Activated naive CD4-positive, alpha-beta T cell treated with Interleukin-2 at 50 U/mL for 16 hours (primary cell): ENCODE measurements around the gene KIAA0319L.
A peak's percentile ranks its signal among the peaks of the same experiment; 100 is the strongest.
"Not testable (repeated sequence)": the region's sequence is repeated elsewhere in the genome, so short reads cannot be mapped to it uniquely, and the experiment has no call there.

ENCODE experiments used
- DNase-seq: peaks from one replicate; pipeline ENCODE4 v3.0.0-alpha.2; 2020

KIAA0319L gene

DNA sequence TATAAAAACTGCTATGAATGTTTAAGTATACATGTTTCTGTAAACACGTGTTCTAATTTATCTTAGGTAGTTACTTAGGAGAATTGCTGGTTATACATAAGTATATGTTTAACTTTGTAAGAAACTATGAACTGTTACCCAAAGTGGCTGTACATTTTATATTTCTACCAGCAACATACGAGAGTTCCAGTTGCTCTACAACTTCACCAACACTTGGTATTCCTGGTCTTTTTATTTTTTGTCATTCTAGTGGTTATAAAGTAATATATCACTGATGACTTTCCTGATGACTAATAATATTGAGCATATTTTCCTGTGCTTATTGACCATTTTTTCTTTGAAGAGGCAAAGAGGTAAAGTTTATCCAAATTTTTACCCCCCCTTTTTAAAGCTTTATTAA lies 76.0 kb downstream of the KIAA0319L start:
- no peak for DNase-seq

DNA sequence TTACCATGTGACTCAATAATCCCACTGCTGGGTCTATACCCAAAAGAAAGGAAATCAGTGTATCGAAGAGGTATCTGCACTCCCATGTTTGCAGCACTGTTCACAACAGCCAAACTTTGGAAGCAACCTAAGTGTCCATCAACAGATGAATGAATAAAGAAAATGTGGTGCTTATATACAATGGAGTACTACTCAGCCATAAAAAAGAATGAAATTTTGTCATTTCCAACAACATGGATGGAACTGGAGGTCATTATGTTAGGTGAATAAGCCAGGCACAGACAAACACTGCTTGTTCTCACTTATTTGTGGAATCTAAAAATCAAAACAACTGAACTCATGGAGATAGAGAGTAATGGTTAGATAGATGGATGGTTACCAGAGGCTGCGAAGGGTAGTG lies 79.3 kb downstream of the KIAA0319L start:
- no peak for DNase-seq

DNA sequence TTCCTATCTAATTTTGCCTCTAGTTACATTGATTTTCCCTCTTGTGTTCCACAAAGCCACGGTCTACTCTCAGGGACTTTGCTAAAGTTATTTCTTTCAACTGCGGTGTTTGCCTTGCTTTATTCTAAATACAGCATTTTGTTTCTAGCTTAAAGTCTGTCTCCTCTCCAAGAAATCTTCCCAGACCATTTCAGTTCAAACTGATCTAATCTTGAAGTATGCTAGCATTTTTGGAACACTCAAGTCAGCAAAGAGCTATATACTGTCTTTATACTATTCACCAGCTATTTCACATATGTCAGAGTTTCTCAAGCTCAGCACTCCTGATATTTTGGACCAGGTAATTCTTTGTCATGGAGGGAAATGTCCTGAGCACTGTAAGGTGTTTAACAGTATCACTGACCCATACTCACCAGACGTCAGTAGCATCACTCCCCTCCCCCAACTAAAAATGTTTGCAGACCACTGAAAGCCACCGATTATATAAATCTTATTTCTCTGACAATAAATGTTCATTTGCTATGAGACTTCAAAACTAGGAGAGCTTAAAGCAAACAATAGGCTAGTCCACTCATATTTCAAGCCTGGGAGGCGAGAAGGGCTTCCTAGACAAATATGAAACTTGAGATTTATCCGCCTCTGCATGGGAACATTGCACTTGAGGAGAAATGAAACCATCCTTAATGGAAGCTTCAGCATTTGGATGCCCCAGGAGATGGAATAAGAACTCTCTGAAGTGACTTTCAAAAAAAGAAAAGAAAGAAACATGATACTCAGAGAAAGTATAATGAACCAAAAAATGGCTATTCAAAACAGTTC lies 81.1 kb downstream of the KIAA0319L start:
- DNase-seq = no peak

DNA sequence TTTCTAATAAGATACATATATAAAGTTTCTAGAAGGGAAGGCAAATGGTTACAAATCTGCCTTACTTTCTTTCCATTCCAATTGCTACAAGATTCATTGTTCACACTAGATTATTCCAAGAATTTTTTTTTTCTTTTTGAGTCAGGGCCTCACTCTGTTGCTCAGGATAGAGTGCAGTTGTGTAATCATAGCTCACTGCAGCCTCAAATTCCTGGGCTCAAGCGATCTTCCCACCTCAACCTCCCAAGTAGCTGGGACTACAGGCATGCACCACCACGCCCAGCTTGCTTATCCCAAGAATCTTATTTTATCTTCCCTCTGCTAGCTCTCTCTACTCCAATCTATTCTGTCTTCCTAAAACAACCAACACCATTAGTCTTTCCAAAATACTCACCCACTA lies 81.8 kb downstream of the KIAA0319L start:
- no peak for DNase-seq

DNA sequence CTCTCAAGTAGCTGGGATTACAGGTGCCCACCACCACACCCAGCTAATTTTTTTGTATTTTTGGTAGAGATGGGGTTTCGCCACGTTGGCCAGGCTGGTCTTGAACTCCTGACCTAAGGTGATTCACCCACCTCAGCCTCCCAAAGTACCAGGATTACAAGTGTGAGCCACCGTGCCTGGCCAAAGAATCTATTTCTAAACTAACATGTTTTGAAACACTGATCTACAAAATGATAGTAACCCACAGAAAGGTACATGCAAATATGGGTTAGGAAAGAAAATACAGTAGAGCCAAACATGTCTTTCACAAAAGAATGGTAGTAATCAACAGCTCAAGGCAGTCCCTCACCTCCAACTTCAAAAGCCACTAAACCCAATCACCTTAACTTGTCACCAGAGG lies 84.0 kb downstream of the KIAA0319L start:
- not testable (repeated sequence) for DNase-seq

DNA sequence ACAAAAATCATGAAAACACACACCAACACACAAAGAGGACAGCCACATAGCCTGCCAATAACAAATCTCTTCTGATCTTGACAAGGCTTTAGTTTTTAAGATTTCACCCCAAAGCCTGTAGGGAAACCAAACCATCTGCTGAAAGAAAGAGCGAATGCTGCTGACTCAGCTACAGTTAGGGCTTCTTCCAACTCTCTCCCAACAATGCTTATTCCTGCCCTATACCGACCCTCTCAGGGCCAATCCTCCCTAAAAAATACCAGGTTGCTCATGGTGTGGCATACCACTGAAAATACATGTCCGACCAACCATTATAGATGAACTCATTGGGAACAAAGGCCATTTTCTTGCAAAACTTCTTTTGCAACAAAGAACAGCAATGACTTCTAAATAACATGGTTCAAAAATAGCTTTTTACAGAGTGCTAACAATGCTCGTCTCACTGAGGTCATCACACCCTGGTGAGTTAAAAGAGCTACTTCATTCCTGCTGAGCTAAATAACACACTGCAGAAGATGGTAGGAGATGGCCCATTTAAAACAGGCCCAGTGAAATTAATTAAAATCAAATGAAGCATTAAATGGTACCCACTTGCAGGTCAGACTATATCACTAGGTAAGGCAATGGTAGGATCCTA lies 86.1 kb downstream of the KIAA0319L start:
- no peak for DNase-seq

DNA sequence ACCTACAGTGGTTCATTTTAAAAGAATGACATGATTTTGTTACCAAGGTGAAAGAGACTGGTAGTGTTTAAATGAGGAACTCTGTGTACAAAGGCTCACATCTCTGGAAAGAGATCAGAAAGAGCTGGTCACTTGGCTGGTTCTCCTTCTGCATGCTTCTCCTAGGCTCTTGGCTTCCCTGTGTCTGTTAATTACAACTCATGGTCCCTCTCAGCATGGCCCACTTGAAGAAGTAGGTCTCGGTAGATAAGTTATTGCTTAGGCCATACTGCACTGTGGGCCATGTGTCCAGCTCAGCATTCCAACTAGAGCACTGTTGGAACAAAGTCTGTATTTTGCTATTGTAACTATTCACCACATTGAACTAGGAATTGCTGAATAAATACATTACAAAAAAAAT lies 91.1 kb downstream of the KIAA0319L start:
- DNase-seq = no peak

DNA sequence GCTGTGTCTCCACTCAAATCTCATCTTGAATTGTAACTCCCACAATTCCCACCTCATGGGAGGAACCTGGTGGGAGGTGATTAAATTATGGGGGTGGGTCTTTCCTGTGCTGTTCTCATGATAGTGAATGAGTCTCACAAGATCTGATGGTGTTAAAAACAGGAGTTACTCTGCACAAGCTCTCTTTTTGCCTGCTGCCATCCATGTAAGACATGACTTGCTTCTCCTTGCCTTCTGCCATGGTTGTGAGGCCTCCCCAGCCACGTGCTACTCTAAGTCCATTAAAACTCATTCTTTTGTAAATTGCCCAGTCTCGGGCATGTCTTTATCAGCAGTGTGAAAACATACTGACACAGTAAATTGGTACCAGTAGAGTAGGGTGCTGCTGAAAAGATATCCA lies 93.5 kb downstream of the KIAA0319L start:
- DNase-seq = not testable (repeated sequence)

DNA sequence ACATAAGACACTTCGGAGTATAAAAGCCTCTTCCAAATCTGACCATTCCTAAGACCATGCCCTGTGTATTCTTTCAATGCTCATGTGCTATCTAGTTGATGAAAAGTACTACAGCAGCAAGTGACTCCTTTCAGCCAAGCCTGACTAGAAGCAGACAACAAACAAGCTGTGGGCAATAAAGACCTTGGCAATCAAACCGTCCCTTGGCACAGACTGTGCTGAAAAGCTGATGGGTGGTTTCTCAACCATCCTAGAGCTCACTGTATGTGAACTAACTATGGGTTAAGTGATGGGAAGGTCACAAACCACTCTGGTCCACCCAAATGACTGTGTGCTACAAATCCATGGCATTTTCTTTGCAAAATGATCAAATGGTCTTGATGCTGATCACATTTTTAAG lies 94.0 kb downstream of the KIAA0319L start:
- DNase-seq = no peak

DNA sequence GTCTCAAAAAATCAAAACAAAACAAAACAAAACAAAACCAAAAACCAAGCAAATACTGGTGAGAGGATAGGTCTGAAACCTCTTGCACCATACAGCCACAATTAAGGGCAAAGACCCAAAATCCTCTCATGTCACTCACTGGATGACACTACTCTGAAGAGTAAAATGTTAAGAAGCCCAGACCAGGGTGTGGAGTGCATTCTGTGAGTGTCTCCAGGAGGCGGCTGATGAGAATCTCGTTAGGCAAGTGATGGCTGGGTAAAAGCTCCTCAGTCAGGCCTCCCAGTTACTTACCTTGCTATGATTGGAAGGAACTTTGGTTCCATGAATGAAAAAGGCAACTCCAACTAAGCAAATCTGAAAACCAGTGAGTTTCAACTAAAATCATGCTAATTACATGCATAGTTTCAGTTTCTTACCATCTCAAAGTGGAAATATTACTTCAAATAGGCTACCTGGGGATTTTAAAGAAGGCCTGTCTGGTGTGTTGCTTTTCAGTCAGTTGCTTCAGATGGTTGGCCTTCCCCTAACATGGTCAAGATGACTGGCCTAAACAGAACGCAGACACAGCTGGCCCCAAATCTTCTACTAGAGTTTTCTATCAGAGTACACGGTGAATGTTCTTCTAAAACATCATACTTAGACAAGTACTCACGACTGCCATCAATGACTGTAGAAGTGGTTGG lies 95.1 kb downstream of the KIAA0319L start:
- DNase-seq = peak; percentile 13

DNA sequence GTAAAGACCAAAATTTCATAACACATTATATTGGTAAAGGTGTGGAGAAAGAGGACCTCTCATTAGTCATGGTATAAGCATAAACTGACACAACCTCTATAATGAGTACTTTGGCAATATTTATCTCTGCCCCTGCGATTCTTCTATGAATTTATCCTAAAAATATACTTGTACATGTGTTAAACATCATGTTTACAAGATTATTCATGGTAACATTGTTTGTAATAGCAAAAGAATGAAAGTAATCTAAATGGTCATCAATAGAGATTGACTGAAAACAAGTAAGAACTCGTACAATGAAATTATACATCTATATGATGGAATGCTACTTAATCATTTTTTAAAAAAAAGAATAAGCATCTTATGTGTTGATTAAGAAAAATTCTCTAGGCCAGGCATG lies 96.4 kb downstream of the KIAA0319L start:
- DNase-seq = no peak

DNA sequence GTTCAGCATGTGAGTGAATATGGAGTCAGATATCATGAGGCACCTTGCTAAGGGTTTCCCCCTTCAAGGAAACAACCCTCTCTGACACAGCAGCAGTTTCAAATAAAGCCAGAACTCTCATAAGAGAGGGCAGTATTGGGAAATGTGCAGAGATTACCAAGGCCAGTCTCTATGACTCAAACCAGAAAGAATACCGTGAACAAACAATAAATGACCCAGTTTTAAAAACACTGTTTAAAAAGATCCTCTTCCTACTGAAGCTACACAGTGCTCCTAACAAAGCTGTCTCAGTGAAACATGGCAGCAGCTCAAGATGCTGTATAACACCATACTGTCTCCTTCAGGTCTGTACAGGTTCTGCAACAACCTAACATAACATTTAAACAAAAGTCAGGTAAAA lies 102.6 kb downstream of the KIAA0319L start:
- no peak for DNase-seq

DNA sequence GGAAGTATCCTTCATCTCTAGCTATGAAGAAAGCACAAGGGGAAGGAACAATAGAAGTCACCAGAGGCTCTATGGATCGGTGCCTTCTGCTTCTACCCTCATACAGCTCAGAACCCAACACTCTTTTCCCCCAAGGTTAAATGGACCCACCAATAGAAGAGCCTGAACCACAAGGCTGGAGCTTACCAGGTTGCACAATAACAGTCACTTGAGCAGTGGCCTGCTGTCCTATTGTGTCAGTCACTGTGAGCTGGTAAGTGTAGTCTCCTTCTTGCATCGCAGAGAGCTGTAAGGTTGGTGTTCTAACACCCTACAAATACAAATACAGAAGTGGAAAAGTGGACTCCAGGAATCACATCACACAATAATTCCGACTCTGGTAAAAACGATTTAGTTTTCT lies 103.0 kb downstream of the KIAA0319L start:
- no peak for DNase-seq

DNA sequence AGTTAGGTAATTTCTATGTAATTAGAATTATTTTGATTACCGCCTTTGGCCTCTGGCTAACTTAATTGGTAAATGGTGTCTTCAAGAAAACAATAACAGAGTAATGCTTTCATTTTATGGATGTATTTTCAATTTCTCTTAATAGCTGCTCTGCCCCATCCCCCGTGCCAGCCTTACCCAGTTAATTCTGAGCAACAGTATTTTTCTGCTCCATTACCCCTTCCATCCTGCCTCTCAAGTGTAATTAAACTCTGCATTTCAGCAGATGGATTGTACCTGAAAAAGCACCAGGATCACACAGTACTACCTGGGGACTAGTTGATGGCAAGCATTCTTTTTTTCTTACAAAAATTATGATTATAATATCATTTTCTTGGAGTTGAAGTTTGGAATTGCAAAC lies 104.2 kb downstream of the KIAA0319L start:
- no peak for DNase-seq

DNA sequence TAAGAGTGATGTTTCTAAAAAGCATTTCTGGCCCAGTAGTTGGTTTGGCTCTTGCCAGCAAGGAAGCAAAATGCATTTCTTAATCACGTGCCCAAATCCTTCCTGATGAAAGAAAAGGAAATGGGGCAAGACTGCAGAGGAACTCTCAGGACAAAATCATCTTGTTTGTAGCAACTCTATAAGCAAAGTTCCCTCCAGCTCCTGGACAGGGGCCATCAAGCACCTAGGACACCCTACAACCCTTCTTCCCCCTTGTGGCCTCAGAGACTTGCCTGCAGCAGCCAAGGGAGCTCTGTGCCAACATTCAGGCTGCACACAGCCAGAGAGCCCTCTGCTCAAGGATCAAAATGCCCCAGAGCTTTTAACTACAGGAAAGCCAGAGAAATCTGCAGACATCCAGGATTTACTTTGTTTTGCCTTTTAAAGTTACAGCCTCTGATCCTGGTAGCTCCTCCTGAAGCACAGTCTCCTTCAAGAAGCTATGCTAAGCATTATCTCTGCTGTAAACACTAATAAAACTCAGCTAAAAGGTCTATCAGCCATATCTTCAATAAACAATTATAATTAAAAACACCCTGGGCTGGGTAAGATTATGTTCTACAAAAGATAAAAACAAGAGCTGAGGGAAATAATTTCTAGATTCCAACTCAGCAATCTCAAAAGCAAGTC lies 105.0 kb downstream of the KIAA0319L start:
- DNase-seq = no peak

DNA sequence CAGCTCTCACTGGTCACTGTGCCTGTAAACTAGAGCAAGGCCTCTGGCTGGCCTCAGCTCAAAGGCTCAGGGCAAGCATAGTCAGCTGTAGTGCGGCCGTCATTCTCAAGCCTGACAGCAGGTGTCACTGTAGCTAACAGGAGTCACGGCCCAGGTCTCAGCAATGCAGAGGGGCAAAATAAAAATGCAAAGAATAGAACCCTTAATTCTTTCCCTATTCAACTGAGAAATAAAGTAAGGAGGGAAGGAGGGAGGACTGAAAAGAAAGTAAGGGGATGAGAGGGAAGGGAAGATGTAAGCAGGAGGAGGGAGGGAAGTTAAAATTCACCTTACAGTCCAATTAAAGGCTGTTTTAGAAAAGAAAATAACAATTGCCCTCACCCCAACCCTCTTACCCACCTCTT lies 106.1 kb downstream of the KIAA0319L start:
- DNase-seq = peak; percentile 85

DNA sequence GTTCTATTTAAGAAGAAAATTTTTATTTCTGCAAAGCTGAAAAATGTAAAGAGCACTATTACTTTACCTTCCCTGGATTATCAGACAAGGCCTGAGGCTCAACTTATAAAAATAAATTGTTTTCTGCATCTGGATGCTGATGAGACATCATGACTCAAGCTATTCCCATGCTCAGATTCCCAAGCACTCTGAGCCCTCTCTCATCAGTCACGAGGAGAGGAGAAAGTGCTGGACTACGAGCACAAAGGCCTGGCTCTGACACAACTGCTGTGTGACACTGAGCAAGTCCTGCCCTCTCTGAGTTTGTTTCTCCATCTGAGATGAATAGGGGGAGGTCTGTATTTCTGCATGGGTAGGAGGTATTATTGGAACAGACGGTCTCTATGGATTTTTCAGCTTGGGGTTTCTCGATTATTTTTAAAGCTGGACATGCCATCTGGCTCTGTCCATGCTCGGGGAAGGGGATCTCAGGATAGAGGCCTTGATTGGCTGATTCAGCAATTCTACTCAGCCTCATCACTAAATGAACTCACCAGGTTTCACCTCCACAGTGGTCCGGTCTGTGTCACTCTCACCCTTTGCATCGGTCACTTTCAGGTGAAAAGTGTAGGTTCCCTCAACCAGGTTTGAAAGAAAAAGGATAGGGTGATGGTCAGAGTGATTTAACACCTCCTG lies 107.7 kb downstream of the KIAA0319L start:
- DNase-seq = no peak

DNA sequence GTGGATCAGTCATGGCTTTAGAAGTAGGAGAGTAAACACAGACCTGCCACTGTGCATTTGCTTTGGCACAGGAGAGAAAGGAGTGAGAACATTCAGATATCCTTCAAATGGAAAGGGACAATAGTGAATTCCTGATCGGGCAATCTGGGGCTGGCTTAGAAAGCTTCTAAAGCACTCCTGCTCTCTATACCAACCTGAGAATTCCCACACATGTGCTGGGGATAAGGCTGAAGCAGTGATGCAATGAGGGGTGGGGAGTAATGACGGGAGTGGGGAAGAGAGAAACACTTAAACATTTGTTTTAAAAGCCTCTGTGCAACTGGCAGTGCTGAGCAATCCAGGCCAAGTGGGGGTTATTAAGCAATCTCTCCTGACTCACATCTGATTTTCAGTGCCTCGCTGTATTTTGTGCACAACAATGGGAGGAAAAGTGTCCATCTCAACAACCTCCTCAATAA lies 108.8 kb downstream of the KIAA0319L start:
- no peak for DNase-seq

DNA sequence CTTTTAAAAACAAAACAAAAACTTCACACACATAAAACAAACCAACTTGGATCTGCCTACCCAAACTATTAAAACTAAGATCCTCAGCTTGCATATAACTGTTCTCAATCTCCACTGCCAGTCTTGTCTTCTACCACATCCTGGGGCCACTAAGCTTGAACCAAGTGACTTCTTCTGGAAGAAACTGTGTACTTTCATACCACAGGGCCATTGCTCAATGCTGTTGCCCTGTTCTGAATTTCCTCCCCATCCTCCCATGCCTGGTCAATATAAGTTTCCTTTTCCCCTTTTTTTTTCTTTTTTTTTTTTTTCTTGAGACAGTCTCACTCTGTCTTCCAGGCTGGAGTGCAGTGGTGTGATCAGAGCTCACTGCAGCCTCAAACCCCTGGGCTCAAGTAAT lies 109.9 kb downstream of the KIAA0319L start:
- no peak for DNase-seq

DNA sequence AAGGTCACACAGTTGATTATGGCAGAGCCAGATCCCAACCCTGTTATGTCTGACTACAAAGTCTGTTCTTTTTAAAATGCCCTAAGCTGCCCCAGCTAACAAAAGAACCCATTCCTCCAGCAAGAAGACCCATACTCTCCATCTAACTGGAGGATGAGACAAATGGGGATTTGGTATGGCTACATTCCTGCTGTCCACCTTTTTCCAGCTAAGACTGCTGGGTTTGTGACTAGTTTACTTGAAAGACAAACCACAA lies 112.8 kb downstream of the KIAA0319L start:
- no peak for DNase-seq

DNA sequence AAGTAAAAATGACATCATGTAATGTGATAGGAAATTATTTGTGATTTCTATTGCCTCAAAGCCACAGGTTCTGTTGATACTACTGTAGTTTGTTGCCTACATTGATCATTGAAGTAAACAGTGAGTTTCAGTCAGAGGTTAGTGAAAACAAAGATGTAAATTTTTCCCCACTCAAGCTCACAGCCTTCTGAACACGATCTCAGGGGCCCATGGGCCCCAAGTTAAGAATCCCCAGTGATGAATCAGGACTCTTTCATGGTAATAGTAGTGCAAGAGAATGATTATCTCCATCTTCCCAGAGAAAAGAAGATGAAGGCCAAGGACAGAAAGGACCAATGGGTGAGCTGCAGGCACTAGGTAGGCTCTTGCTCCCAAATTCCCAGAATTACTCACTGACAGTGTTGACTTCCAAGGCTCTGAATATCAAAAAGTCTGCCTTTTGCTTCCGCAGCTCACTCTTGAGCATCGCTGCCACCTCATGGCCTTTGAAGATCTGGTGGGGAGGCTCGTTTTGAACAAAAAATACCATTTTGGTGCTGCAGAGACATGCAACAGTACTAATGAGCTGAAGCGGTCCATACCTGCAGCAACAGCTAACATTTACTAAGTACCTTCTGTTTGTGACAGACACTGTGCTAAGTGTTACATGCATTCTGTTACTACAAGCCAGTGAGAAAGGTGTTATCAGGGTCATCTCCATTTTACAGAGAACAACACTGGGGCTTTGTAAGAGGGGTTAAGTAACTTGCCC lies 113.3 kb downstream of the KIAA0319L start:
- no peak for DNase-seq

DNA sequence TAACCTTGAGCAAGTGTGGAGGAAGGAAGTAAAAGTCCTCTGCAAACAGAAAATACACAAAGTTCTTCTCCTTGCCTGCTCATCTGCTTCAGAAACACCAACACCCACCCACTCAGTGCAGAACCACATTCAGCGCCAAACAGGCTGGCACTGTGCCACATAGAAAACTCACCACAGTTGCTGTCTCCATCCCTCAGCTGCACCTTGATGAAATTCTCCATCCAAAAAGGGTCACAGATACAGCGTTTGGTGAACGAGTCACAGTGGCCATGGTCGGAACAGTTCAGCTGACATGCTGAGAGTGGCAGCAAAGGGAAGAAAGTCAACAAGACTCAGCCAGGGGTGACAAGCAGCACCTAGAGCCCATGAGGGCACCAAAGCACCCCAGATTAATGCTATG lies 114.5 kb downstream of the KIAA0319L start:
- DNase-seq = peak; percentile 30
